Right lobe of liver (tissue), 6 donors: ENCODE data around the gene UBE2N. TPM values are rescaled to one million over a fixed set of nuclear protein-coding genes. Genes with fewer than 3 reads are reported as not detected.

Source experiments
- ATAC-seq, 4 donors: fragments of 200-7000 bp; cut with Tn5 transposase; one replicate each; pipeline ENCODE4 v1.9.1; 2020; ENCODE audit warnings: mild to moderate bottlenecking in 4 of 4, moderate library complexity in 4 of 4
- DNase-seq, 3 donors: peaks; one replicate each; pipeline ENCODE4 v3.0.0-alpha.2; 2020
- H3K27ac ChIP-seq, 3 donors: fragments of 200-600 bp; one replicate each; pipeline ENCODE4 v1.8.0; 2022
- H3K27me3 ChIP-seq, 2 donors: fragments of 200-600 bp; one replicate each; pipeline ENCODE4 v1.8.0; 2022
- H3K36me3 ChIP-seq, 4 donors: fragments of 200-600 bp; sonication (generic) in 1 of 4; one replicate each; pipeline versions ENCODE4 v1.5.1 to v1.8.0; 2017 to 2022; ENCODE audit warnings: control low read depth in 1 of 4
- H3K4me1 ChIP-seq, 4 donors: fragments of 200-600 bp; sonication (generic) in 1 of 4; one replicate each; pipeline versions ENCODE4 v1.5.1 to v1.8.0; 2017 to 2022; ENCODE audit warnings: control low read depth in 1 of 4
- H3K4me3 ChIP-seq, 3 donors: fragments of 200-600 bp; one replicate each; pipeline ENCODE4 v1.8.0; 2022
- H3K9me3 ChIP-seq, 4 donors: fragments of 200-600 bp; sonication (generic) in 1 of 4; one replicate each; pipeline versions ENCODE4 v1.5.1 to v1.8.0; 2017 to 2022; ENCODE audit warnings: control low read depth in 1 of 4
- POLR2A ChIP-seq: fragments of 450-650 bp; IDR thresholded peaks from one replicate; pipeline ENCODE4 v1.6.1; 2017; ENCODE audit warnings: antibody characterized with exemption, mild to moderate bottlenecking
- WGBS: methylation state at CpG from one replicate; pipeline ENCODE4 v1.1.6; 2018; ENCODE audit warnings: low coverage, low lambda C conversion rate; ENCODE audit not compliant: insufficient coverage; ENCODE audit errors: missing lambda C conversion rate; 5-methylcytosine and 5-hydroxymethylcytosine counted together
- intact Hi-C, 2 donors: fragments of 100-400 bp; cut with DNase I; formaldehyde crosslinking; loops; one replicate each; pipeline versions ENCODE4 v1.11.2 to v1.14.1; 2022
- total RNA-seq, 6 experiments: library from RNA; depleted of rRNA in 2 of 6; stranded (reverse); fragments of >200 nt in 2 of 6; fragmentation: NEBNext Ultra II Directional in 3 of 6; extraction: Animal tissue kit (Norgen Biotek cat#: 25700) in 3 of 6; gene quantifications; one replicate each; pipeline versions ENCODE4 v1.1.0 to v1.2.4, GENCODE V29; 2016 to 2023
- TF ChIP-seq, protein P1 (sequence below), 4 donors: fragments of 200-600 bp in 3 of 4; fragments of 450-650 bp in 1 of 4; IDR thresholded peaks; one replicate each; pipeline versions ENCODE4 v1.5.1 to v1.8.0; 2016 to 2022; ENCODE audit warnings: antibody characterized with exemption in 4 of 4, mild to moderate bottlenecking in 2 of 4
- donor health status: DM: no; HTN: yes; CAD: no.
- donor health status: DM: no; HTN: no; CAD: no.
- donor health status: DM: no; HTN: no; CAD: no.
- donor health status: DM: no; HTN: yes; CAD: no.
- donor health status: DM: no; HTN: yes; CAD: no.

The UBE2N gene
- total RNA-seq, 6 experiments from 2014 or later: 22.0 to 36.2 (median 28.6) TPM

DNA sequence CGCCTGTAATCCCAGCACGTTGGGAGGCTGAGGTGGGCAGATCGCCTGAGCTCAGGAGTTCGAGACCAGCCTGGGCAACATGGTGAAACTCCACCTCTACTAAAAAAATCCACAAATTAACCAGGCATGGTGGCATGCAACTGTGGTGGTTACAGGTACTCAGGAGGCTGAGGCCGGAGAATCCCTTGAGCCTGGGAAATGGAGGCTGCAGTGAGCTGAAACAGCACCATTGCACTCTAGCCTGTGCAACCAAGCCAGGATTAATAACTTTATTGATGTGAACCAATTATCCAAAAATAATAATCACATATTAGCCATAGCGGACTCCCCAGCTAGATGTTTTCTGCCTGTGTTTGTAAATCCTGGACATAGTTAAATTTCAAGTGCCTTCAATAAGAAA, 65.8 kb downstream of the UBE2N start:
- H3K36me3 ChIP-seq: no peaks in the 10 kb centered on the region
- no peak overlapping the region for H3K4me3 ChIP-seq
- no peaks in the 10 kb centered on the region for H3K27me3 ChIP-seq
- DNase-seq (no peak), ATAC-seq (no peak)
- H3K27ac ChIP-seq: peak overlapping the region in 2 of 3 donors; percentile 75 to 99
- intact Hi-C loops: no loop called here
- peaks cover 0 to 42% (median 14%) of the 10 kb centered on the region in 4 donors for H3K4me1 ChIP-seq
- H3K9me3 ChIP-seq: no peaks in the 10 kb centered on the region
- no peak for TF ChIP-seq POLR2A
- TF ChIP-seq, protein P1, sequence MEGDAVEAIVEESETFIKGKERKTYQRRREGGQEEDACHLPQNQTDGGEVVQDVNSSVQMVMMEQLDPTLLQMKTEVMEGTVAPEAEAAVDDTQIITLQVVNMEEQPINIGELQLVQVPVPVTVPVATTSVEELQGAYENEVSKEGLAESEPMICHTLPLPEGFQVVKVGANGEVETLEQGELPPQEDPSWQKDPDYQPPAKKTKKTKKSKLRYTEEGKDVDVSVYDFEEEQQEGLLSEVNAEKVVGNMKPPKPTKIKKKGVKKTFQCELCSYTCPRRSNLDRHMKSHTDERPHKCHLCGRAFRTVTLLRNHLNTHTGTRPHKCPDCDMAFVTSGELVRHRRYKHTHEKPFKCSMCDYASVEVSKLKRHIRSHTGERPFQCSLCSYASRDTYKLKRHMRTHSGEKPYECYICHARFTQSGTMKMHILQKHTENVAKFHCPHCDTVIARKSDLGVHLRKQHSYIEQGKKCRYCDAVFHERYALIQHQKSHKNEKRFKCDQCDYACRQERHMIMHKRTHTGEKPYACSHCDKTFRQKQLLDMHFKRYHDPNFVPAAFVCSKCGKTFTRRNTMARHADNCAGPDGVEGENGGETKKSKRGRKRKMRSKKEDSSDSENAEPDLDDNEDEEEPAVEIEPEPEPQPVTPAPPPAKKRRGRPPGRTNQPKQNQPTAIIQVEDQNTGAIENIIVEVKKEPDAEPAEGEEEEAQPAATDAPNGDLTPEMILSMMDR (IDR thresholded peaks at IDR 0.05): no peak
- 96% methylated on average over 5 of the region's 6 CpGs for WGBS

DNA sequence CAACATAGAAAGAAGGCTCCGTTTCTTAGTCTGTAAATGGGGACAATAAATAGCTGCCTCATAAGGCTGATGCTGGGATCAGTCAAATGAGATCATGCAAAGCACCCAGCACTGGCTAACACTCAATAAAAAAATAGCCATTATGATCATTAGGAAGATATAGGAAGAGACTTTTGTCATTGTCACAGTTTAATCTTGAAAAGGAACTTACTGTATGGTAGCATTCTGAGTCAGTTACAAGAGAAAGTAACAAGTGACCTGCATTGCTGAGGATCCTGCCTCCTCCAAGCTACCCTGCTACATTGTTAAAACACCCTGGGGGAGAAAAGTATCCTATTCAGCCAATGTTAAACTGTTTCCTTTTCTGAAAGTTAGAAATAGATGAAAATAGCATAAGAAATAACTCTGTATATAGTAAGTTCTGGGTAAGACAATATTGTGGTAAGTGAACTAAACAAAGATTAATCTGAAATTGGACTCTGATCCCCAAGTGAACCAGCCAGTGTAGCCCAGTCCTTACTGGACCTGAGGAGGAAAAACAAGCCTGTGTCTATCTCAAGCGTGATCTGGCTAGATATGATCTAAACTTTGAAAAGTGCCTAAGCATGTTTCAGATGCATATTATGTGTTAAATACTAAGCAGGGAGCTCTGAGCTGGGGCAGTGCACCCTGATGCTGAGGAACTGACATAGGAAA, 67.6 kb downstream of the UBE2N start:
- no peaks in the 10 kb centered on the region for H3K27me3 ChIP-seq
- H3K9me3 ChIP-seq: no peaks in the 10 kb centered on the region
- H3K36me3 ChIP-seq: no peaks in the 10 kb centered on the region
- ATAC-seq (no peak), DNase-seq (no peak)
- peaks cover 0 to 29% (median 14%) of the 10 kb centered on the region in 4 donors for H3K4me1 ChIP-seq
- TF ChIP-seq POLR2A: no peak
- TF ChIP-seq, protein P1 (IDR thresholded peaks at IDR 0.05): no peak
- 66% methylated on average over 2 of the region's 2 CpGs for WGBS
- intact Hi-C loops: no loop called here
- H3K27ac ChIP-seq: peak overlapping the region in 1 of 3 donors; percentile 41
- no peak overlapping the region for H3K4me3 ChIP-seq

DNA sequence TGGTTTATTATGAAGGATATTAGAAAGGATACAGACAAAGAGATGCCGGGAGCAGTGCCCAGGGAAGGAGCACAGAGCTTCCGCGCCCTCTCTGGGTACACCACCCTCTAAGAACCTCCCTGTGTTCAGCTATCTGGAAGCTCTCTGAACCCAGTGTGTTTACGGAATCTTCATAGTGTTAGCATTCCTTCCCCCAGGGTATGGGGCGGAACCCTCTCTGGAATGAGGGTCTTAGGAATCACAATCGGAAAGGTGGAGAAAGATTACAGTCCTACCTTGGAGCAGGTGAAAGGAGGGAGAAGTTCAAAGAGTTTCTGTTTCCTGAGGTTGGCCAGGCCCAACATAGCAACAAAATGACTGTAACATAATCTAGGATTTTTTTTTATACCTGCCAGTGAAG, 70.8 kb downstream of the UBE2N start:
- 94% methylated on average over 6 of the region's 6 CpGs for WGBS
- TF ChIP-seq POLR2A: no peak
- TF ChIP-seq, protein P1 (IDR thresholded peaks at IDR 0.05): no peak
- H3K27ac ChIP-seq: no peak overlapping the region
- H3K36me3 ChIP-seq: no peaks in the 10 kb centered on the region
- no peaks in the 10 kb centered on the region for H3K9me3 ChIP-seq
- H3K4me1 ChIP-seq: peaks cover 0 to 20% (median 9%) of the 10 kb centered on the region in 4 donors
- H3K4me3 ChIP-seq: no peak overlapping the region
- no peaks in the 10 kb centered on the region for H3K27me3 ChIP-seq
- ATAC-seq (no peak), DNase-seq (no peak)
- intact Hi-C loops: no loop called here

DNA sequence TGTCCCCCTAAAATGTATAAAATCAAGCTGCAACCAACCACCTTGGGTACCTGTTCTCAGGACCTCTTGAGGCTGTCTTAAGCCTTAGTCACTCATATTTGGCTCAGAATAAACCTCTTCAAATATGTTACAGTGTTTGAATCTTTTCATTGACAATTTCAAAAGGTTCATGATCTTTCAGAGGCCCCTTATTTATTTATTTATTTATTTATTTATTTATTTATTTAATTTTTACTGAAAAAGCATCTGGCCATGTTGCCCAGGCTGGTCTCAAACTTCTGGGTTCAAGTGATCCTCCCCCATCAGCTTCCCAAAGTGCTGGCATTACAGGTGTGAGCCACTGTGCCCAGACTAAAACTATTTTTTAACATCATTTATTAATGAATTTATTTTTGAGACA, 72.2 kb downstream of the UBE2N start:
- no peaks in the 10 kb centered on the region for H3K36me3 ChIP-seq
- H3K9me3 ChIP-seq: no peaks in the 10 kb centered on the region
- H3K27me3 ChIP-seq: no peaks in the 10 kb centered on the region
- H3K27ac ChIP-seq: no peak overlapping the region
- DNase-seq: no peak
- no peak for ATAC-seq
- intact Hi-C loops: no loop called here
- H3K4me3 ChIP-seq: no peak overlapping the region
- H3K4me1 ChIP-seq: peaks cover 0 to 9% (median 5%) of the 10 kb centered on the region in 4 donors
- TF ChIP-seq POLR2A: no peak
- TF ChIP-seq, protein P1 (IDR thresholded peaks at IDR 0.05): no peak
